Suppressor macrophage treated with lipopolysaccharide for 4 hours (primary cell): ENCODE measurements around the gene FN1.
A peak's percentile ranks its signal among the peaks of the same experiment; 100 is the strongest.

Experiments
- DNase-seq: peaks from one replicate; pipeline ENCODE4 v3.0.0-alpha.2; 2020

The FN1 gene

GRCh38 chr2:215405722-215406581 is 29.9 kb downstream of the FN1 start:
- no peak for DNase-seq

DNA sequence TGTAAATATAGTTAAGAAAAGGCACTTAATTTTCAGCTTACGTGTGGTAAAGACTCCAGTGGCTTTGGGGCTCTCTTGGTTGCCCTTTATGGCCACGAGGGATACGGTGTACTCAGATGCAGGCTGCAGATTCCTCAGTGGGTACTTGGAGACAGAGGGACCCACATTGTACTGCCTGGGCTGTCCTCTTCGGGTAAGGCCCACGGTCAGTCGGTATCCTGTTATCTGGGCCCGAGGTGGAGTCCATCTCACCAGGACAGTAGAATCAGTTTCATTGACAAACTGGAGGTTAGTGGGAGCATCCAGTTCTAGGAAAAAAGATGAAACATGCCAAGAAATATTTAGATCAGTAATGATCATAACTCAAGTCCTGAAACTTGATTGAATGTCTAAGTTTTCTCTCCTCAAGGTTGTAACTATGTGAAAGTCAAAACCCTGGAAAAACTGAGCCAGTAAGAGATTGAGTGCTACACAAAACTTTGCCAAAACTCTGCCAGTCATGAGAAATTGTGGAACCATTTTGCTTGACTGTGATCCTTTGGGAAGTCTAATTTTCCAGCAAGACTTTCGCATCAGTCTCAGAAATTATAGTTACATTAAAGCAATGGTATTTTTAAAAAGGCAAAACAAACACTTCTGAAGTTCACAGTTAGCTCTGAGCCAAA is 31.4 kb downstream of the FN1 start:
- DNase-seq = no peak

- DNase-seq = no peak
Measured at GRCh38 chr2:215403441-215404347, 32.2 kb downstream of the FN1 start.

DNA sequence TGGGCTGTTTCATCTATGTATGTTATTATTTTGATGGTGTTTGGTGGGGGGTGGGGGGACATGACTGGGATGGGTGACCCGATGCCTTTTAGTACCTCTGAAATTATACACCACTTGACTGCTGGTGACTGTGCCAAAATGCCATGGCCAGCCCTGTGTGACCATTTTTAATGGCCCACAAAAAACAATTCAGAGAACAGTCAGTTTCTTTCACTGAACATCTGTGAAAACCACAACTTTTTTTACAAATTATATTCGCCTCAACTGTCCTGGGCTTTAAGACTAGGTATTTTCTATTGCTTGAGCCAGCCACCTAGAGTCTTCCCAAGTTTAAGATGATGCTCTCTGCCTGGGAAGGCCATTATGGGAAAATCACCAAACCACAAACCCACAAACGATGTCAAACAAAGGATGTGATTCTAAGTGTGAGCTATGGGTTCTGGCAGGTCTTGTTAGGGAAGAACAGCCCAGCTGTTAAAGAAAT is 33.9 kb downstream of the FN1 start:
- DNase-seq = no peak

DNA sequence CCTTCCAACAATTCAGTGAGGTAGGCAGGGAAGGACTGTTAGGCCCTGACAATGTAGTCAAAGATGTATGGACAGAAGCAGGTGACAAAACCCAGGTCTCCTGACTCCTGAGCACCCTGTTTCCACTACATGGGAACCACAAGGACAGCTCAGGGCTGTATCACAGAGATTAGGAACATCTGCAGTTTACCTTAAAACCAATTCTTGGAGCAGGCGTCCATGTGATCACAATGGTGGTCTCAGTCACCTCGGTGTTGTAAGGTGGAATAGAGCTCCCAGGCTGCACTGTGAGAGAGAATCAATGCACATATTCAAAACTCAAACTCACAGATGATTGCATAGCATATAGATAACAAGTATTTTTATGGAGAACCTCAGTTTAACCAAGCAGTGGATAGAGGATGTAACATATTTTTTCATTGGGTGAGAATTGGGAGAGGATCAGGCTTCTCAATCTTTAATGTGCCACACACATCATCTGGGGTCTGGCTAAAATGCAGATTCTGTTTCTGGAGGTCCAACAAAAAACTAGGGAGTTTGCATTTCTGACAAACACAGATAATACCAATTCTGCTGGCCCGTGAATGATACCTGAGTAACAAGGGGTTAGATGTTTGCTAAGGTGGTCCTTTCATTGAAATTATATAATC is 36.7 kb downstream of the FN1 start:
- DNase-seq = no peak

GRCh38 chr2:215397632-215398341 is 38.1 kb downstream of the FN1 start:
- no peak for DNase-seq

DNA sequence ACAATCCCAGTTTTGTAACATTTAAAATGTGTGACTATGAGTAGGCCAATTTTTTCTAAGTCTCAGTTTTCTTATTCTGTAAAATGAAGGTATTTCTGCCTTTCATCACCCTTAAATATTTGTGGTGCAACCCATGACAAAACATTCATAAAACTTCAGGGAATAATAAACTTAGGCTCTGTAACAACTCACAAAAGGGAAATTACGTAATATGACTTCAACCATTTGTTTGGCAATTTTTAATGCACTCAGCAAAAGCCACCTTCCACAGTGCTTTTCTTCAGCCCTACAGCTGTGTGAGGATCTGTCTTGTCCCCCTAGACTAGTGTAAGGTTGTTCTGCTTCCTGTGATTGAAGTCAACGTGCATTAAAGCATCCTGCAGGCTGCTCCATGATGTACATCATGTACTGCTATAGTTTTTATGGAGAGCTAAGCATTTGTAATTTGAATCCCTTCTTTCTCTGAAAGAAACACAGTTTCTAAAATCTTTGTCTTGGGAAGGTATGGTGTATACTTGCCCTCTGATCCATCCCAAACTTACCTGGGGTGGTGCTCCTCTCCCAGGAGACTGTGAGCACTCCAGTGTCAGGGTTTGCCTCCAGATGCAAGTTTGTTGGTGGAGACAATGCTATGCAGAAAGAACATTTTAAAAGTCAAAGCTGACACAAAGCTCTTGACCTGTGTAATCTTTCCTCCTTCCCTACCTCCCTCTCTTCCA is 39.1 kb downstream of the FN1 start:
- DNase-seq = peak; percentile 65

- DNase-seq = no peak
Measured at GRCh38 chr2:215395687-215396460, 40.0 kb downstream of the FN1 start.

DNA sequence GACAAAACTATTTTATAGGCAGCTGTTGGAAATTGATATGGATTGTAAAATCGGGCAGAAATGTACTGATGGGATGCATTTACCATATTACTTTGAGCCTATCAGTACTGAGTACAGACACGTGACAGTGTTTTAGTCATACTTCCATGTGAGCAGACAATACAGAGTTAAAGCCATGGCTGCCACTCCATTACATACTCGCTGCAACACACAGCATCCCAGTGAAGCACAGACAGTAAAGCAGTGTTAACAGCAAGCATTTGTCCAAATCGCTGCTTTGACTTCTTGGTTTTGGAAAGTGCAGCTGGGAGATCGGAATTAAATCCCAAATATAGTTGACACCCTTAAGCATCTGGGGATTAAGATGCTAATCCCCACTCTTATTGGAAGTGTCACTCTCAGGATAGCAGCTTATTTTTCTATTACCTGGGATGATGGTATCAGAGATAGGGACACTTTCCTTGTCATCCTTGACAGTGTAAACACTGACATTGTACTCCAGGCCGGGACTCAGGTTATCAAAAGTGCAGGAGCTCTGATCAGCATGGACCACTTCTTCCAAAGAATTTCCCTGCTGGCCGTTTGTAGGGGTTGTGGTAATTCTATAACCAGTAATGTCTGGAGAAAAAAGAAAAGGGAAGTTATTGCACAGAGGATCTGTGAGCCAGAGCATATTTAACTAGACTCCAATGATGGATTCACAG is 41.6 kb downstream of the FN1 start:
- DNase-seq = no peak

- no peak for DNase-seq
Measured at GRCh38 chr2:215392687-215393270, 43.1 kb downstream of the FN1 start.

GRCh38 chr2:215392164-215392563 is 43.7 kb downstream of the FN1 start:
- DNase-seq = no peak

GRCh38 chr2:215391531-215391930 is 44.3 kb downstream of the FN1 start:
- DNase-seq = no peak

- DNase-seq = no peak
Measured at GRCh38 chr2:215390550-215390913, 45.3 kb downstream of the FN1 start.

DNA sequence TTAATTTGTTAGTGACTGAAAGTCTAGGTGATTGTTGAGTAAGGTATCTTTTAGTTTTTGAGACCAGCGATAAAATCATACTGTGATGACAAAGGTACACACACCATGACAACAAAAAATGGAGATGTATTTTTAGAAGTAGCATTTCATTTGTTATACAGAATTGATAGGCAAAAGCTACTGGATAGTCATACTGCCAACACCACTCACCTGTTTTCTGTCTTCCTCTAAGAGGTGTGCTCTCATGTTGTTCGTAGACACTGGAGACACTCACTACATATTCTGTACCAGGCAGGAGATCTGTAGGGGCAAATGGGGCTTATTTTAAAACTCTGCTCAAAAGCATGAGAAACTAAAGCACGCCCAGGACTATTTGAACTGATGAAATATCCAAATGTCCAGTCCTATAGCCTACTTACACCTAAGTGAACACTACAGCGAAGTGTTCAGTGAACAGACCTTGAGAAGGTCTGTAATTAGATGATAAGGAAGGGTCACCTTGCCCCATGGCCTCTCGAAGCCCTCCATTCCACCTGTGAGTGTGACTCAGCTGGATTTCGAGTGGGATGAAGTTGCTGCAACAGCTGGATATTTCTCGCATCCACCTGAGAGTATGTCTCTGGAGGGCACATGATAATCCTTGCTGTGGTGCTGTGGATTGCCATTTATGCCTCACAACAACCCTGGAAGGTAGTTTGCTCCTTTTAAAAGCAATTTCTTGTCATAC is 47.7 kb downstream of the FN1 start:
- no peak for DNase-seq

GRCh38 chr2:215386566-215386965 is 49.3 kb downstream of the FN1 start:
- no peak for DNase-seq

DNA sequence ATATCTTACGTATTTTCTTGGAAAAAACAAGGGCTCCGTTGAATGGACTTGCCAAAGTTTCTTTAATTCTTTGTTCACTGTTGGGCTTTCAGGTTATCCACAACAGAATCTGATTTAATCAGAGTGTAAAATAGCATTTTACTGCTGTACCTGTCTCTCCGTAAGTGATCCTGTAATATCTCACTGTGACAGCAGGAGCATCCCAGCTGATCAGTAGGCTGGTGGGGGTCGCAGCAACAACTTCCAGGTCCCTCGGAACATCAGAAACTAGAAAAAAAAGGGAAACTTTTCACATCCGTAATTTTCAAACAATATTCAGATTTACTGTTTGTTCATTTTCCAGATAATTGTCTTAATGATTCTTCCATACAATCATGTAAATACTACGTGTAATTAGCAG is 51.2 kb downstream of the FN1 start:
- DNase-seq = no peak

DNA sequence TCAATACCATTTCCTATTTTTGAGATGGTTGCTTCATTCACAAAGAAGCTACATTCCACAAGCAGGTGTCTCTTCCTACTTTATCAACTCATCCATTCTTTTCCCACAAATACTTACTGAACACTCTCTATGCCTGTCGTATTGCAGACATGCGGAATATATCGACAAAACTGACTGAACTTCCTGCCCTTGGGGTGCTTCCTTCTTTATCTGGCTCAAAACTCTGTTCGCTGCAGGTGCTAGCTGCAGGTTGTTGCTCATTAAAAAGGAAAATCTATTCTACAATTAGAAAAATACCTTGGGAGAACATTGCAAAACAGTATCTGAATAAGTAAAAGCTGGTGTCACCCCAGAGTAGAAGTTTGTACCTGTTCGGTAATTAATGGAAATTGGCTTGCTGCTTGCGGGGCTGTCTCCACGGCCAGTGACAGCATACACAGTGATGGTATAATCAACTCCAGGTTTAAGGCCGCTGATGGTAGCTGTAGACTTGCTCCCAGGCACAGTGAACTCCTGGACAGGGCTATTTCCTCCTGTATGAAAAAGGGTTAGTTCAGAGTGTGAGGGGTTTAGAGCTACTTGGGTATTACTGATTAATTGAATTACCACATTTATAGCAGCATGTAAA is 52.1 kb downstream of the FN1 start:
- no peak for DNase-seq

DNA sequence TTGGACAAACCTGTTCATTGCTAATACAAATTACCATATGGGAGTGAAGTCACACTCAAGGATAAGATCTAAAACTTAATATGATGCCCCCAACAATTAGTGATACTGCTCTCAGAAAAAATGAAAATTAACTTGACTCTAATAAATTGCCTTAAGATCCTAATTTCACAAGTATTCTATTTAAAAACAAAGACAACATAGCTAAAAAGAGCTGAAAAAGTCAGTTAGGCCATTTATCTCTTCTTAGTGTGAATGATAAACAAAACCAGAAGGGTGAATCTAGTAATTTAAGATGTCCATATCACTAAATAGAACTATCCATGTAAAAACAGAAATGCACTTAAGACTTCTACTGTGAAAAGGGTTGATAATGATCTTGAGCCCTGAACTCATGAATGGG is 53.4 kb downstream of the FN1 start:
- no peak for DNase-seq
